ENCODE data around the gene TBK1. TPM values are rescaled to one million over a fixed set of nuclear protein-coding genes. Genes with fewer than 3 reads are reported as not detected.
A peak's percentile ranks its signal among the peaks of the same experiment; 100 is the strongest.

TBK1 gene
- total and polyA plus RNA-seq, 2 of the 4 experiments (the other 2 are of a cell fraction) = 9.9 to 11.6 TPM

DNA sequence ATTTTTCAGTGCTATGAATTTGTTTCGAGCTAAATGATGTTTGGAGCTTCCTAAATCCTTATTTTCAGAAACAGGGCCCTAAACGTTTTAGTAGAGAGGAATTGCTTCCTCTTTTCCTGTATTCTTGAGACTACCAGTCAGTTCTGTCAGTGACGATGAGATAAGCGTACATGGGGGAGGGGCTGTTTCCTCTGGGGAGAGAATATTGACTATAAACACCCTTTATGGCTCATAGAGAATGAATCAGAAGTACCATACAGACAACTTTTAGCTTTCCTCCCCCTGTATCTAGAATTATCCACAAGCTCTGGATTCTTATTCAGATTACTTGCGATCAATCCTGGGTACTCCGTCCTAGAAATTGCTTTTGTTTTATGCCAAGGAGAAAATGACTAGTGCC, 5.1 kb downstream of the TBK1 start:
- ATAC-seq (ENCODE audit: low read depth) = no peak
- H2BK20ac ChIP-seq (ENCODE audit: low read depth, low read length) = no peak overlapping the region
- H3K27me3 ChIP-seq (ENCODE audit: control insufficient read depth, insufficient read depth, low read length) = no peaks in the 10 kb centered on the region
- H3K4me2 ChIP-seq (ENCODE audit: low read depth, low read length) = no peak overlapping the region
- no peak overlapping the region for H3K9ac ChIP-seq (ENCODE audit: low read depth, low read length)
- WGBS, 2 experiments (ENCODE audit: extremely low coverage in 2 of 2, insufficient read length in 1 of 2) = no CpG with 5 or more reads among the region's 6 CpGs
- no peak overlapping the region for H2AK9ac ChIP-seq (replicated peaks; ENCODE audit: low read depth, low read length, poor library complexity)
- CTCF ChIA-PET = no interaction called here
- H3K9me1 ChIP-seq (ENCODE audit: insufficient read depth, low read length) = peaks cover 10% of the 10 kb centered on the region; the same call in 1 of the 2 replicates
- no peak overlapping the region for H3K18ac ChIP-seq (ENCODE audit: low read depth, low read length)
- H3K27ac ChIP-seq (ENCODE audit: insufficient read depth, low read length) = no peak overlapping the region
- intact Hi-C loops (cut with micrococcal nuclease) (no loop called here), dilution Hi-C loops (cut with HindIII; ENCODE audit: low sequenced_read_pairs, unreplicated experiment) (no loop called here), in situ Hi-C loops (cut with MboI; ENCODE audit: low sequenced_read_pairs) (no loop called here)
- H4K91ac ChIP-seq (ENCODE audit: insufficient read depth, low read depth, low read length) = no peak overlapping the region
- H3K4ac ChIP-seq (ENCODE audit: low read depth, low read length) = no peak overlapping the region
- TF ChIP-seq, protein P1, sequence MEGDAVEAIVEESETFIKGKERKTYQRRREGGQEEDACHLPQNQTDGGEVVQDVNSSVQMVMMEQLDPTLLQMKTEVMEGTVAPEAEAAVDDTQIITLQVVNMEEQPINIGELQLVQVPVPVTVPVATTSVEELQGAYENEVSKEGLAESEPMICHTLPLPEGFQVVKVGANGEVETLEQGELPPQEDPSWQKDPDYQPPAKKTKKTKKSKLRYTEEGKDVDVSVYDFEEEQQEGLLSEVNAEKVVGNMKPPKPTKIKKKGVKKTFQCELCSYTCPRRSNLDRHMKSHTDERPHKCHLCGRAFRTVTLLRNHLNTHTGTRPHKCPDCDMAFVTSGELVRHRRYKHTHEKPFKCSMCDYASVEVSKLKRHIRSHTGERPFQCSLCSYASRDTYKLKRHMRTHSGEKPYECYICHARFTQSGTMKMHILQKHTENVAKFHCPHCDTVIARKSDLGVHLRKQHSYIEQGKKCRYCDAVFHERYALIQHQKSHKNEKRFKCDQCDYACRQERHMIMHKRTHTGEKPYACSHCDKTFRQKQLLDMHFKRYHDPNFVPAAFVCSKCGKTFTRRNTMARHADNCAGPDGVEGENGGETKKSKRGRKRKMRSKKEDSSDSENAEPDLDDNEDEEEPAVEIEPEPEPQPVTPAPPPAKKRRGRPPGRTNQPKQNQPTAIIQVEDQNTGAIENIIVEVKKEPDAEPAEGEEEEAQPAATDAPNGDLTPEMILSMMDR (conservative IDR thresholded peaks at IDR 0.05; ENCODE audit: low read depth, low read length) = no peak
- TF ChIP-seq USF2 (IDR thresholded peaks at IDR 0.05; ENCODE audit: low read depth, low read length) = no peak
- no peak for TF ChIP-seq MAZ (IDR thresholded peaks at IDR 0.05; ENCODE audit: borderline replicate concordance, low read depth, low read length)
- TF ChIP-seq NFE2L2 (IDR thresholded peaks at IDR 0.05; ENCODE audit: low read depth, low read length) = no peak
- no peak for TF ChIP-seq FOS (IDR thresholded peaks at IDR 0.05; ENCODE audit: low read depth, low read length)
- no peak for TF ChIP-seq BHLHE40 (IDR thresholded peaks at IDR 0.05; ENCODE audit: low read depth, low read length)
- no peak for TF ChIP-seq ELK1 (IDR thresholded peaks at IDR 0.05; ENCODE audit: borderline replicate concordance, low read depth, low read length)
- TF ChIP-seq POLR2A (IDR thresholded peaks at IDR 0.05; ENCODE audit: low read depth, low read length) = no peak
- no peak overlapping the region for H2AFZ ChIP-seq (replicated peaks; ENCODE audit: low read length, poor library complexity)
- peak; percentile 48 for DNase-seq
- POLR2A ChIA-PET (ENCODE audit: unreplicated experiment) = no interaction called here
- no peak overlapping the region for H2AK5ac ChIP-seq (ENCODE audit: low read depth, low read length)
- no TSS peak for BruUV-seq (replicated peaks)
- H3K4me3 ChIP-seq (ENCODE audit: insufficient read depth, low read depth, low read length) = no peak overlapping the region
- peaks cover 26 to 49% of the 10 kb centered on the region in 2 experiments for H3K79me1 ChIP-seq (ENCODE audit: low read depth in 1 of 2, low read length in 2 of 2)
- no peak overlapping the region for H3K56ac ChIP-seq (ENCODE audit: extremely low read depth, insufficient read depth, low read length)
- H2BK15ac ChIP-seq (ENCODE audit: low read depth, low read length) = no peak overlapping the region
- no peak overlapping the region for H2BK5ac ChIP-seq (ENCODE audit: low read depth, low read length, poor library complexity, severe bottlenecking)
- no peak overlapping the region for H4K8ac ChIP-seq (ENCODE audit: low read depth in 2 of 2, low read length in 2 of 2)
- no peak overlapping the region for H3K23ac ChIP-seq (ENCODE audit: low read depth, low read length)
- no peak overlapping the region for H3K14ac ChIP-seq (replicated peaks; ENCODE audit: low read depth, low read length)
- peaks cover 22% of the 10 kb centered on the region for H3K4me1 ChIP-seq (ENCODE audit: control insufficient read depth, insufficient read depth, low read length)
- no peak overlapping the region for H2BK120ac ChIP-seq (ENCODE audit: low read depth, low read length)
- H3K36me3 ChIP-seq (ENCODE audit: control insufficient read depth, insufficient read depth, low read length) = peaks cover 14% of the 10 kb centered on the region
- no peaks in the 10 kb centered on the region for H3K9me3 ChIP-seq (ENCODE audit: control insufficient read depth, insufficient read depth, low read length)
- peaks cover 28% of the 10 kb centered on the region; the same call in 1 of the 2 replicates for H4K20me1 ChIP-seq (ENCODE audit: insufficient read depth, low read length)
- no peak overlapping the region for H4K5ac ChIP-seq (ENCODE audit: low read depth, low read length)

Measured in IMR-90 (cell line).